ENCODE measurements around the gene ASNSD1. TPM values are rescaled to one million over a fixed set of nuclear protein-coding genes. Genes with fewer than 3 reads are reported as not detected.

ASNSD1 gene
- total and polyA plus RNA-seq, 9 of the 15 experiments (the other 6 are each of a cell fraction or from before 2014, with no cell fraction given), result 23.9 to 56.4 (median 38.3) TPM

GRCh38 chr2:189618197-189618596 lies 43.1 kb upstream of the ASNSD1 start:
- ATAC-seq (no peak), FAIRE-seq (no peak), DNase-seq (ENCODE audit: extremely low read depth in 1 of 4, low spot score in 3 of 4) (no peak)
- Histone ChIP-seq H3K9me3 (replicated peaks; ENCODE audit: control insufficient read depth, insufficient read depth, low read depth, low read length) (no peaks in the 10 kb centered on the region), H3K79me2 (ENCODE audit: control insufficient read depth, insufficient read depth, low read length) (no peaks in the 10 kb centered on the region), H3K4me3 (no peak overlapping the region), H2AFZ (ENCODE audit: low read depth, low read length) (0 out of 2 replicates have a peak overlapping the region, but pooled peaks have one; percentile 6), H3K27me3 (ENCODE audit: control insufficient read depth in 2 of 2, insufficient read depth in 2 of 2, low read length in 2 of 2) (no peaks in the 10 kb centered on the region), H3K4me2 (ENCODE audit: insufficient read depth, low read length) (no peak overlapping the region), H3K27ac (ENCODE audit: extremely low read depth, low read depth, low read length) (no peak overlapping the region), H3K9me1 (ENCODE audit: control insufficient read depth, insufficient read depth, low read length) (no peaks in the 10 kb centered on the region), H3K9ac (ENCODE audit: insufficient read depth in 1 of 2, low read depth in 2 of 2, low read length in 2 of 2) (no peak overlapping the region), H3K36me3 (ENCODE audit: control insufficient read depth, insufficient read depth, low read length) (no peaks in the 10 kb centered on the region), H4K20me1 (replicated peaks; ENCODE audit: control insufficient read depth, insufficient read depth, low read length) (no peaks in the 10 kb centered on the region), H3K4me1 (replicated peaks in 1 of 2; ENCODE audit: control insufficient read depth in 2 of 2, insufficient read depth in 2 of 2, low read length in 2 of 2) (peaks cover 0 to 18% of the 10 kb centered on the region in 2 experiments; a peak in 2 of 5 replicates)
- 0% methylated on average over 1 of the region's 1 CpG for WGBS (ENCODE audit: insufficient coverage, low coverage, missing lambda C conversion rate)
- in situ Hi-C loops (cut with MboI) (no loop called here), intact Hi-C loops (cut with micrococcal nuclease) (no loop called here)
- BruUV-seq (replicated peaks), result no TSS peak
- CTCF ChIA-PET (ENCODE audit: low intra/inter-chr PET ratio), result no interaction called here
- POLR2A ChIA-PET, result no interaction called here
- no peak for TF ChIP-seq ZNF23 (CRISPR knock-in tag; IDR thresholded peaks at IDR 0.05)
- no peak for TF ChIP-seq MAX (CRISPR knock-in tag; IDR thresholded peaks at IDR 0.05)
- no peak for TF ChIP-seq ZNF586 (CRISPR knock-in tag; conservative IDR thresholded peaks at IDR 0.05)
- no peak for TF ChIP-seq PRMT5 (CRISPR knock-in tag; IDR thresholded peaks at IDR 0.05)
- no peak for TF ChIP-seq GATAD2A (IDR thresholded peaks at IDR 0.05)
- TF ChIP-seq CBX1 (IDR thresholded peaks at IDR 0.05; ENCODE audit: low read depth), result no peak
- no peak for TF ChIP-seq TEAD1 (CRISPR knock-in tag; IDR thresholded peaks at IDR 0.05)
- TF ChIP-seq HOMEZ (CRISPR knock-in tag; IDR thresholded peaks at IDR 0.05), result no peak
- TF ChIP-seq ZNF146 (CRISPR knock-in tag; IDR thresholded peaks at IDR 0.05; ENCODE audit: unreplicated experiment), result no peak
- no peak for TF ChIP-seq ZBTB40 (IDR thresholded peaks at IDR 0.05)
- no peak for TF ChIP-seq ZBTB40 (CRISPR knock-in tag; IDR thresholded peaks at IDR 0.05)
- TF ChIP-seq NCOA4 (IDR thresholded peaks at IDR 0.05; ENCODE audit: partially characterized antibody), result no peak
- no peak for TF ChIP-seq FOXK1 (CRISPR knock-in tag; IDR thresholded peaks at IDR 0.05; ENCODE audit: borderline replicate concordance)
- TF ChIP-seq BDP1 (IDR thresholded peaks at IDR 0.05; ENCODE audit: insufficient read depth, insufficient read length), result no peak
